ENCODE data around the gene SDHD.

- TF ChIP-seq MAX (IDR thresholded peaks at IDR 0.05) (no peak), SUZ12 (IDR thresholded peaks at IDR 0.05; ENCODE audit: low read length) (no peak), CHD1 (IDR thresholded peaks at IDR 0.05; ENCODE audit: low read depth, low read length) (no peak), EP300 (IDR thresholded peaks at IDR 0.05; ENCODE audit: borderline replicate concordance in 1 of 2, low read depth in 2 of 2, low read length in 2 of 2) (no peak), JUND (IDR thresholded peaks at IDR 0.05; ENCODE audit: low read length) (no peak), CEBPB (IDR thresholded peaks at IDR 0.05; ENCODE audit: low read depth, low read length) (no peak), NRF1 (IDR thresholded peaks at IDR 0.05; ENCODE audit: low read depth, low read length) (no peak)
Observed at GRCh38 chr11:112082729-112083128, 3.9 kb upstream of the SDHD start.

All from H1 (cell line).